Dedifferentiated amniotic fluid mesenchymal stem cell (primary cell): Measurements from ENCODE around the gene TIMM8B.
"Not testable (repeated sequence)": the region's sequence is repeated elsewhere in the genome, so short reads cannot be mapped to it uniquely, and the experiment has no call there.

Experiments
- DNase-seq: peaks from one replicate; pipeline ENCODE4 v3.0.0-alpha.2; 2016; ENCODE audit errors: extremely low spot score

The TIMM8B gene

GRCh38 chr11:112086422-112087191 is at the start of gene TIMM8B, which contains the start of gene SDHD:
TSS of gene TIMM8B (minus strand) at chr11:112086756. CDS start at chr11:112086723, 33 bp downstream.
TSS of gene SDHD (plus strand) at chr11:112086873. CDS start at chr11:112086908, 35 bp downstream.
- DNase-seq, result peak; percentile 99

GRCh38 chr11:112134473-112134872 is 47.9 kb upstream of the TIMM8B start:
- DNase-seq, result no peak

- DNase-seq, result no peak
Measured at GRCh38 chr11:112132737-112133136, 46.2 kb upstream of the TIMM8B start.

- no peak for DNase-seq
Measured at GRCh38 chr11:112129656-112130055, 43.1 kb upstream of the TIMM8B start.

GRCh38 chr11:112128483-112129121 is 42.0 kb upstream of the TIMM8B start:
- DNase-seq, result peak; percentile 51

- no peak for DNase-seq
Measured at GRCh38 chr11:112127056-112127455, 40.5 kb upstream of the TIMM8B start.

GRCh38 chr11:112123129-112123528 is 36.6 kb upstream of the TIMM8B start:
- no peak for DNase-seq

- DNase-seq, result no peak
Measured at GRCh38 chr11:112121981-112122615, 35.5 kb upstream of the TIMM8B start.

- DNase-seq, result no peak
Measured at GRCh38 chr11:112118176-112118575, 31.6 kb upstream of the TIMM8B start.

GRCh38 chr11:112115386-112115785 is 28.8 kb upstream of the TIMM8B start:
- DNase-seq, result no peak

GRCh38 chr11:112114460-112114859 is 27.9 kb upstream of the TIMM8B start:
- DNase-seq, result no peak

GRCh38 chr11:112113539-112114457 is 27.2 kb upstream of the TIMM8B start:
- DNase-seq, result peak; percentile 81

GRCh38 chr11:112106070-112106469 is 19.5 kb upstream of the TIMM8B start:
- no peak for DNase-seq

GRCh38 chr11:112103446-112103845 is 16.9 kb upstream of the TIMM8B start:
- no peak for DNase-seq

- peak; percentile 43 for DNase-seq
Measured at GRCh38 chr11:112100462-112100861, 13.9 kb upstream of the TIMM8B start.

GRCh38 chr11:112097734-112098528 is 11.4 kb upstream of the TIMM8B start:
- no peak for DNase-seq

GRCh38 chr11:112096194-112096593 is 9.6 kb upstream of the TIMM8B start:
- DNase-seq, result no peak

GRCh38 chr11:112095302-112095701 is 8.7 kb upstream of the TIMM8B start:
- DNase-seq, result not testable (repeated sequence)

GRCh38 chr11:112087212-112087611 is 656 bp upstream of the TIMM8B start:
- DNase-seq, result no peak

GRCh38 chr11:112085822-112086421 is 634 bp downstream of the TIMM8B start:
- no peak for DNase-seq
